NT2/D1 (cell line): ENCODE measurements around the gene SYNPR.

Experiments used
- YY1 ChIP-seq: IDR thresholded peaks from 2 replicates; pipeline ENCODE4 v1.6.1; 2011; ENCODE audit not compliant: insufficient read length, insufficient read depth
- ZNF274 ChIP-seq: IDR thresholded peaks from 2 replicates; pipeline ENCODE4 v1.6.1; 2011; ENCODE audit warnings: mild to moderate bottlenecking, low read depth, low read length

- TF ChIP-seq YY1 = no peak
- TF ChIP-seq ZNF274 = no peak
These were observed 300.8 kb downstream of the SYNPR start for GRCh38 chr3:63578858-63579257.
